Measurements from ENCODE around the gene CD2AP.
"Not testable (repeated sequence)": the region's sequence is repeated elsewhere in the genome, so short reads cannot be mapped to it uniquely, and the experiment has no call there.

The CD2AP gene

GRCh38 chr6:47631269-47631772 is 153.7 kb downstream of the CD2AP start:
- no peak for DNase-seq (ENCODE audit: low spot score)
- Mint-ChIP-seq H3K27me3 (ENCODE audit: low read depth) (no peaks in the 10 kb centered on the region), H3K27ac (peak overlapping the region; percentile 5), H3K4me1 (ENCODE audit: low read depth) (peaks cover 7% of the 10 kb centered on the region), H3K4me3 (no peak overlapping the region), H3K36me3 (ENCODE audit: low read depth) (no peaks in the 10 kb centered on the region), H3K9me3 (no peaks in the 10 kb centered on the region)

DNA sequence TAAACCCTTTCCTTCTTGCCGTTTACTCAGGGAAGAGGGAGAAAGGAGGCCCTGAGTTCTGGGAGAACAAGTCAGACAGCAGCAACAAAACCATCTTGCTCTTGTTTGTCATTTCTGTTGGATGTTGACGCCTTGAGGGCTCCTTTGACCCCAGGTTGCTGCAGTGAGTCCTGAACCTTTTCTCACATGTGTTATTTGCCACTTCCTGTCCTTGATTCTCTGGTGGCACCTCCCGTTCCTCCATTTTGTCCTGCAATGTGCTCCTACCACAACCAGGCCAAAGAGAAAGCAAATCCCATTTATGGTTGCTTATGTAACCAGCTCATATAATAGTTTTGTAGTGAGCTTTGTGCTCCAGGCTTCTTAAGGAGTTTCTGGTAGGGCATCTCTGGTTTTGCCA is 154.2 kb downstream of the CD2AP start:
- Mint-ChIP-seq H3K36me3 (ENCODE audit: low read depth) (no peaks in the 10 kb centered on the region), H3K27me3 (ENCODE audit: low read depth) (peaks cover under 1% of the 10 kb centered on the region), H3K27ac (no peak overlapping the region), H3K4me3 (no peak overlapping the region), H3K9me3 (no peaks in the 10 kb centered on the region), H3K4me1 (ENCODE audit: low read depth) (peaks cover 7% of the 10 kb centered on the region)
- no peak for DNase-seq (ENCODE audit: low spot score)

GRCh38 chr6:47633141-47633540 is 155.6 kb downstream of the CD2AP start:
- Mint-ChIP-seq H3K9me3 (no peaks in the 10 kb centered on the region), H3K27ac (no peak overlapping the region), H3K36me3 (ENCODE audit: low read depth) (no peaks in the 10 kb centered on the region), H3K4me3 (no peak overlapping the region), H3K4me1 (ENCODE audit: low read depth) (peaks cover 7% of the 10 kb centered on the region), H3K27me3 (ENCODE audit: low read depth) (peaks cover 13% of the 10 kb centered on the region)
- no peak for DNase-seq (ENCODE audit: low spot score)

DNA sequence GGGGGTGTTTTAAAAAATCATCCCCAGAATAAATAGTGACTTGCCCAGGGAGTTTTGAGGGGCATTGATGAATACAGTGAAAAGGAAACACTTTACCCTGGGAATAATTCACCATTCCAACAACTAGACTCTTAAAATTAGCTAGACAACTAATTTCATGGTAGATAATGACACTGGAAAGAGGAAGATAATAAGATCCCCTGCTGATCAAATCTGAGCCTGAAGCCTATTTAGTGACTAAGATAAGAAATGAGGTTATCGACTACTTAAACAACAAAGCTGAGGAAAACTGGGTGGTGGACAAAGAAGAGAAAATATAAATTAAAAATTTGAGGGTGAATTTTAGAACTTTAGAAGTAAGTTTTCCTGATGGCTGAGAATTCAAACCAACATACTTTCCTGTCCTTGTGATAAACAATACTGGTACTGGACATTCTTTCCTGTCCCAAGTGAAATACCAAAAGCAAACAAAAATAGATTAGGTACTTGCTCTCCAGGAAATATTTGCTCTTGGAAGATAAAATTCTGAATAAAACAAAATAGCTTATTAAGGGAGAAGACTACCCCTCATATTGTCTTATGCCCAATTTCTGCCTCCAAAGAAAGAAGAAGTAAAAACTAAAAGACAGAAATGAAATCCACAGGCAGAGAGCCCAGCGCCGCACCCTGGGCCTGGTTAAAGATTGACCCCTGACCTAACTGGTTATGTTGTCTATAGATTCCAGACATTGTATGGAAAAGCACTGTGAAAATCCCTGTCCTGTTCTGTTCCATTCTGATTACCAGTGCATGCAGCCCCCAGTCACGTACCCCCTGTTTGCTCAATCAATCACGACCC is 156.8 kb downstream of the CD2AP start:
- H3K4me3 Mint-ChIP-seq: no peak overlapping the region

GRCh38 chr6:47646689-47647088 is 169.1 kb downstream of the CD2AP start:
- peaks cover 2% of the 10 kb centered on the region for H3K27me3 Mint-ChIP-seq (ENCODE audit: low read depth)
- no peak overlapping the region for H3K4me3 Mint-ChIP-seq
- no peaks in the 10 kb centered on the region for H3K36me3 Mint-ChIP-seq (ENCODE audit: low read depth)
- DNase-seq (ENCODE audit: low spot score): no peak
- no peak overlapping the region for H3K27ac Mint-ChIP-seq
- no peaks in the 10 kb centered on the region for H3K9me3 Mint-ChIP-seq
- H3K4me1 Mint-ChIP-seq (ENCODE audit: low read depth): no peaks in the 10 kb centered on the region

More for the DNA sequence above, 156.8 kb downstream of the CD2AP start:
- Mint-ChIP-seq H3K36me3 (ENCODE audit: low read depth) (no peaks in the 10 kb centered on the region), H3K27ac (no peak overlapping the region), H3K4me1 (ENCODE audit: low read depth) (peaks cover 7% of the 10 kb centered on the region), H3K27me3 (ENCODE audit: low read depth) (peaks cover 18% of the 10 kb centered on the region), H3K9me3 (no peaks in the 10 kb centered on the region)
- no peak for DNase-seq (ENCODE audit: low spot score)

DNA sequence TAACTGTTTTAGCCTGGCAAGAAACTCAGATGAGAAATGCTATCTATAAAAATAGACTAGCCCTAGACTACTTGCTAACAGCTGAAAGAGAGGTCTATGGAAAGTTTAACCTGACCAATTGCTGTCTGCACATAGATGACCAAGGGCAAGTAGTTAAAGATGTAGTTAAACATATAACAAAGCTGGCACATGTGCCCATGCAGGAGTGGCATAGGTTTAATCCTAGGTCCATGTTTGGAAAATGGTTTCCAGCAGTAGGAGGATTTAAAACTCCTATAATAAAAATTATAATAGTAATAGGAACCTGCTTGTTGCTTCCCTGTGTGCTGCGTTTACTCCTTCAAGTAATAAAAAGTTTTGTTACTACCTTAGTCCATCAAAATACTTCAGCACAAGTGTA is 169.6 kb downstream of the CD2AP start:
- no peak for DNase-seq (ENCODE audit: low spot score)
- Mint-ChIP-seq H3K9me3 (no peaks in the 10 kb centered on the region), H3K36me3 (ENCODE audit: low read depth) (no peaks in the 10 kb centered on the region), H3K4me3 (no peak overlapping the region), H3K4me1 (ENCODE audit: low read depth) (no peaks in the 10 kb centered on the region), H3K27ac (no peak overlapping the region), H3K27me3 (ENCODE audit: low read depth) (peaks cover 2% of the 10 kb centered on the region)

DNA sequence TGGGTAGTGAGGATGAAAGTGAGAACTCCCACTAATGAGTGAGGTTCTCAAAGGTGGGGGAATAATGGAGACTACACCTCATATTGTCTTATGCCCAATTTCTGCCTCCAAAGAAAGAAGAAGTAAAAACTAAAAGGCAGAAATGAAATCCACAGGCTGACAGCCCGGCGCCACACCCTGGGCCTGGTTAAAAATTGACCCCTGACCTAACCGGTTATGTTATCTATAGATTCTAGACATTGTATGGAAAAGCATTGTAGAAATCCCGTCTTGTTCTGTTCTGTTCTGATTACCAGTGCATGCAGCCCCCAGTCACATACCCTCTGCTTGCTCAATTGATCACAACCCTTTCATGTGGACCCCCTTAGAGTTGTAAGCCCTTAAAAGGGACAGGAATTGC is 170.0 kb downstream of the CD2AP start:
- H3K36me3 Mint-ChIP-seq (ENCODE audit: low read depth); H3K4me1 Mint-ChIP-seq (ENCODE audit: low read depth); H3K27ac Mint-ChIP-seq; H3K27me3 Mint-ChIP-seq (ENCODE audit: low read depth); H3K9me3 Mint-ChIP-seq; DNase-seq (ENCODE audit: low spot score); H3K4me3 Mint-ChIP-seq: not testable (repeated sequence)

DNA sequence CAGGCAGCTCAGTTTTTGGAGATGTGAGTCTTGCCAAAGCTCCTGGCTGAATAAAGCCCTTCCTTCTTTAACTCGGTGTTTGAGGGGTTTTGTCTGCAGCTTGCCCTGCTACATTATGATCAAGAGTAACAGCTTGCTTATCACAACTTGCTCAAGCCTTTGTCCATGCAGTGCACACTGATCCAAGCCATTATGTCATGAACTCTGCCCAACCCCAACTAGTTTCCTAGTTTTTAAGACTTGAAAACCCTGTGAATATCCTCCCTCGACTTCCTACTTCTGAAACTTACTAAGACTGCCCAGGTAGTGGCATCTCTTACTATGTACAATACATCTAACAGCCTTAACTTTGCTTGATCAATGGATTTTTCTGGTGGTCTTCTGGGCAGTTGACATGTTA is 170.4 kb downstream of the CD2AP start:
- Mint-ChIP-seq H3K36me3 (ENCODE audit: low read depth) (no peaks in the 10 kb centered on the region), H3K27ac (no peak overlapping the region), H3K9me3 (no peaks in the 10 kb centered on the region), H3K4me3 (no peak overlapping the region), H3K4me1 (ENCODE audit: low read depth) (no peaks in the 10 kb centered on the region), H3K27me3 (ENCODE audit: low read depth) (peaks cover 2% of the 10 kb centered on the region)
- DNase-seq (ENCODE audit: low spot score): no peak

- Mint-ChIP-seq H3K4me3 (no peak overlapping the region), H3K4me1 (ENCODE audit: low read depth) (peaks cover under 1% of the 10 kb centered on the region), H3K9me3 (no peaks in the 10 kb centered on the region), H3K27ac (no peak overlapping the region), H3K36me3 (ENCODE audit: low read depth) (no peaks in the 10 kb centered on the region), H3K27me3 (ENCODE audit: low read depth) (no peaks in the 10 kb centered on the region)
- DNase-seq (ENCODE audit: low spot score): no peak
Measured at GRCh38 chr6:47650553-47651432, 173.2 kb downstream of the CD2AP start.

- no peak for DNase-seq (ENCODE audit: low spot score)
- Mint-ChIP-seq H3K4me1 (ENCODE audit: low read depth) (peaks cover 8% of the 10 kb centered on the region), H3K27me3 (ENCODE audit: low read depth) (peaks cover 3% of the 10 kb centered on the region), H3K9me3 (no peaks in the 10 kb centered on the region), H3K36me3 (ENCODE audit: low read depth) (no peaks in the 10 kb centered on the region), H3K4me3 (no peak overlapping the region), H3K27ac (no peak overlapping the region)
Measured at GRCh38 chr6:47651505-47651944, 173.9 kb downstream of the CD2AP start.

DNA sequence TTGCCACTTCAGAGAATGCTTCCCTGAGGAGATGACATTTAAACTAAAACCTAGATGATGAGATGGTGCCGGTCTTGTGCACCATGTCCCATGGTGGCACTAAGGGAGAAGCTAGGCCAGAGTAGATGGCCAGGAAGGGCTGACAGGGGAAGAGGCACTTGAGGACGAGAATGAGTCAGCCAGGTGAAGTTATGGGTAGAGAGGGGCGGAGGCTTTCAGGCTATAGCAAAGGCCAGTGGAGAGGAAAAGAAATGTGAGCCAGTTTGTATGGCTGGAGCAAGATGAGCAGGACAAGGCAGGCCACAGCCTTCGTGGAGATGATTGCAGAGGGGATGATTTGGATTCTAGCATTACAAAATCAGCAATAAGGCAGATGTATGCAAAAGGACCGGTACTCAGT is 176.1 kb downstream of the CD2AP start:
- Mint-ChIP-seq H3K27me3 (ENCODE audit: low read depth) (peaks cover 10% of the 10 kb centered on the region), H3K4me3 (no peak overlapping the region), H3K4me1 (ENCODE audit: low read depth) (peaks cover 8% of the 10 kb centered on the region), H3K36me3 (ENCODE audit: low read depth) (no peaks in the 10 kb centered on the region), H3K9me3 (no peaks in the 10 kb centered on the region), H3K27ac (no peak overlapping the region)
- no peak for DNase-seq (ENCODE audit: low spot score)

GRCh38 chr6:47654255-47654654 is 176.7 kb downstream of the CD2AP start:
- DNase-seq (ENCODE audit: low spot score): no peak

GRCh38 chr6:47655719-47656595 is 178.4 kb downstream of the CD2AP start:
- Mint-ChIP-seq H3K27me3 (ENCODE audit: low read depth) (peaks cover 16% of the 10 kb centered on the region), H3K4me1 (ENCODE audit: low read depth) (peaks cover 8% of the 10 kb centered on the region), H3K4me3 (no peak overlapping the region), H3K36me3 (ENCODE audit: low read depth) (no peaks in the 10 kb centered on the region), H3K27ac (no peak overlapping the region), H3K9me3 (no peaks in the 10 kb centered on the region)
- peak; percentile 55 for DNase-seq (ENCODE audit: low spot score)

More at GRCh38 chr6:47654255-47654654, 176.7 kb downstream of the CD2AP start:
- no peak overlapping the region for H3K27ac Mint-ChIP-seq
- H3K4me1 Mint-ChIP-seq (ENCODE audit: low read depth): peaks cover 8% of the 10 kb centered on the region
- H3K36me3 Mint-ChIP-seq (ENCODE audit: low read depth): no peaks in the 10 kb centered on the region
- no peaks in the 10 kb centered on the region for H3K9me3 Mint-ChIP-seq
- no peak overlapping the region for H3K4me3 Mint-ChIP-seq
- peaks cover 10% of the 10 kb centered on the region for H3K27me3 Mint-ChIP-seq (ENCODE audit: low read depth)

Data from T-helper 2 cell treated with Interferon-gamma antibody and Interleukin-4, amounts not matched to agents 5 μg/mL and 100 μg/mL, for 36 hours (primary cell).